AG10803 (cell line): ENCODE results near the gene PLOD3.
A peak's percentile ranks its signal among the peaks of the same experiment; 100 is the strongest.

ENCODE experiments used
- DNase-seq: peaks from one replicate; pipeline ENCODE4 v3.0.0; 2010; ENCODE audit warnings: low read depth
- H3K4me3 ChIP-seq: 2 replicates; pipeline ENCODE4 v1.5.1; 2011; ENCODE audit warnings: mild to moderate bottlenecking, low read length, control low read depth
- CTCF ChIP-seq: conservative IDR thresholded peaks from 2 replicates; pipeline ENCODE4 v1.5.1; 2011; ENCODE audit warnings: mild to moderate bottlenecking, low read length, control low read depth, inconsistent platforms

PLOD3 gene

GRCh38 chr7:101169110-101169837 lies 48.1 kb downstream of the PLOD3 start:
- no peak for TF ChIP-seq CTCF
- DNase-seq = no peak
- H3K4me3 ChIP-seq = peak overlapping the region; percentile 27

- no peak for DNase-seq
- no peak for TF ChIP-seq CTCF
- H3K4me3 ChIP-seq = no peak overlapping the region
Observed at GRCh38 chr7:101168412-101169049, 48.9 kb downstream of the PLOD3 start.

GRCh38 chr7:101167645-101168411 lies 49.6 kb downstream of the PLOD3 start:
- TF ChIP-seq CTCF = no peak
- H3K4me3 ChIP-seq = no peak overlapping the region
- no peak for DNase-seq

- no peak for DNase-seq
- no peak overlapping the region for H3K4me3 ChIP-seq
Observed at GRCh38 chr7:101166909-101167644, 50.3 kb downstream of the PLOD3 start.

GRCh38 chr7:101166648-101166908 lies 50.8 kb downstream of the PLOD3 start:
- DNase-seq = no peak
- no peak overlapping the region for H3K4me3 ChIP-seq
- TF ChIP-seq CTCF = no peak

More at GRCh38 chr7:101166909-101167644, 50.3 kb downstream of the PLOD3 start:
- TF ChIP-seq CTCF = no peak

- TF ChIP-seq CTCF = no peak
- H3K4me3 ChIP-seq = peak overlapping the region; percentile 40
- DNase-seq = no peak
Observed at GRCh38 chr7:101165958-101166647, 51.3 kb downstream of the PLOD3 start.
